GM19328 (cell line): ENCODE measurements around the gene RGS11.

Experiments used
- ATAC-seq: cut with Tn5 transposase; IDR thresholded peaks from one replicate; pipeline ENCODE4 v1.9.1; 2021; ENCODE audit warnings: mild to moderate bottlenecking, moderate library complexity; ENCODE audit not compliant: unreplicated experiment

Gene RGS11

DNA sequence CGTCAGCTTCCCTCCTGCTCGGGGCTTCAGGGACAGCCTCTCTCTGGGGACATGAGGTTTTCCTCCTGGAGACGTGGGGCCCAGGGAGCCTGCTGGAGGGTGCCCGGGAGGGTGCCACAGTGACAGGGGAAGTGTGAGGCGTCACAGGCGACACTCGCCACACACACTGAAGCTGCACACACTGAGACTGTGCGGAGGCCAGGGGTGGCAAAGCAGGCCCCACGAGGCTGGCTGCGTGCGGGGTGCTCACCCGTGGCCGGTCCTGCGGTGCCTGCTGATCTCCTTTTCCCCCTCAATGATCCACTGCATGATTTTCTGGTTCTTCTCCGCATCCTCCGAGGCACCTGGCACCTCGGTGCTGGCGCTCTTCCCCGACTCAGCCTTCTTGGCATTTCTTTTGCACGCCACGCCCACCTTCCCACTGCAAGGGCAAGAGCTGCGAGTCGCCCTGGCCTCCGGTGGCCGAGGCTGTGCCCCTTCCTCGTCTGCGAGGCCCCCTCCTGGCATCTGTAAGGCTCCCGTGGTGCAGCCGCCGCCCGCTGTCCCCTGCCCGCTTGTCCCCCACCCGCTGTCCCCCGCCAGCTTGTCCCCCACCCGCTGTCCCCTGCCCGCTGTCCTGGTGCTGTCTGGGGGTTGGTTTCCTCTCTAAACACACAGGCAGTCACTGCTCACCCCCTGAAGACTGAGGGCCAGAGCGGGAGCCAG is 21.2 kb upstream of the RGS11 start:
- no peak for ATAC-seq

DNA sequence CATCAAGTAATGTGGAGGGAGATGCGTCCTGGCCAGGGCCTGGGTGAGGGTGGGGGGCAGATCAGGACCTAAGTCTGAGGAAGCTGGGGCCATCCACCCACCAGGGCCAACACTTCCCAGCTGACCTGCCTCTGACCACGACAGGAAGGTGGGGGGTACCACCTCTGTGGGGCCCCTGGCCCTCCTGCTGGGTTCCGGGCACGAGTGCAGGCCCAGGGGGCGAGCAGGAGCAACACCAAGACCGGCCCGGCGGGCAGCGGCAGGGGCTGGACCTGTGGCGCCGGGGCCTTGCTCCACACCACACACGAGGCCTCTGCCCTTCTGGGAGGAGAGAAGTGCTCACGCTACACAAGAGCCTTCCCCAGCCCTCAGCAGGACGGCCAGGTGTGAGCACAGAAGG is 20.5 kb upstream of the RGS11 start:
- no peak for ATAC-seq

DNA sequence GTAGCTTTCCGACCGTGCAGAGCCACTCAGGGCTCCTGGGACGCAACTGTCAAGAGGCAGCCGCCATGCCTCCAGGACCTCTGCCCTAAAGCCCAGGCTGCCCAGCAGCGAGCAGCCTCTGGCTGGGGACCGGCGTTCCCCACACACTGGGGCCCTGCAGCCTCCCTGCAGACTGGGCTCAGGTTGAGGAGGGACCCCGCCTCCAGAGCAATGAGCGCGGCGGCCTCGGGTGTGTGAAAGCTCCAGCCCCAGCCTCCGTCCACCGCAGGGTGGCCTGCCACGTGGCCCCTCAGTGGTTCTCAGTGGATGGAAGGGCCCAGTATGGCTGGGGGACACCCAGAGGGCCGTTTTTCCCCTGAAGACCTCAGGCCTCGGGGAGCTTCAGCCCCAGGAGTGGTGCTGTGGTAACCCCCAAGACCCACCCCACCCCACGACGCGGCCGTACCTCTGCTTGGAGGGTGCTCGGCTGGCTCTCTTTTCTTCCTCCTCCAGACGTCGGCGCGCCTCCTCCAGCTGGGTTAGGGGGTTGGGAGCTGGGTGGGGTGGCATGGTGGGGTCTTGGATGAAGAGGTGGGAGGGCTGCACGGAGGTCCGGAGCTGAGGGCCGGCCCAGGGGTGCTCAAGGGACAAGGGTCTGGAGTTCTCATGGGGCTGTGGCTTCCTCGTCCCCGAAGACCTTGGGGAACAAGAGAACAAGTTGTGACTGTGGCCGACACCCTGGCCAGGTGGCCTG is 17.5 kb upstream of the RGS11 start:
- ATAC-seq, result no peak

DNA sequence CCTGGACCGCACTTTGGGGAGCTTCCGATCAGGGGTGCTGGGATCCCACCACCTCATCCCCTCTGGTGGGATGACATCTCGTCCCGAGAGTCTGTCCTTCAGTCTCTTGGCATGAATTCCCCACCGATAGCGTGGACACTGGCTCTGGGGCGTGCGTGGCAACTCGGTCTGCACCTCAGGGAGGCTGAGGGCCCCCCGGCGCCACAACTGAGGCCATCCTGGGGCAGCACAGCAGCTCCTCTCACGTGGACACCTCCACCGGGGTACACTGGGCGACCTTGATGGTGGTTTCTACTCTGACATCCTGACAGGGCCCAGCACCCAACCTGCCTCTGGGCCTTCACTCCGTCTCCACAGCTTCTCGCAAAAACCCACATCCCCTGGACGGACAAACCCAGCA is 15.8 kb upstream of the RGS11 start:
- no peak for ATAC-seq

- no peak for ATAC-seq
These were observed 15.1 kb upstream of the RGS11 start for GRCh38 chr16:290681-291405.

- no peak for ATAC-seq
These were observed 14.4 kb upstream of the RGS11 start for GRCh38 chr16:290015-290680.

DNA sequence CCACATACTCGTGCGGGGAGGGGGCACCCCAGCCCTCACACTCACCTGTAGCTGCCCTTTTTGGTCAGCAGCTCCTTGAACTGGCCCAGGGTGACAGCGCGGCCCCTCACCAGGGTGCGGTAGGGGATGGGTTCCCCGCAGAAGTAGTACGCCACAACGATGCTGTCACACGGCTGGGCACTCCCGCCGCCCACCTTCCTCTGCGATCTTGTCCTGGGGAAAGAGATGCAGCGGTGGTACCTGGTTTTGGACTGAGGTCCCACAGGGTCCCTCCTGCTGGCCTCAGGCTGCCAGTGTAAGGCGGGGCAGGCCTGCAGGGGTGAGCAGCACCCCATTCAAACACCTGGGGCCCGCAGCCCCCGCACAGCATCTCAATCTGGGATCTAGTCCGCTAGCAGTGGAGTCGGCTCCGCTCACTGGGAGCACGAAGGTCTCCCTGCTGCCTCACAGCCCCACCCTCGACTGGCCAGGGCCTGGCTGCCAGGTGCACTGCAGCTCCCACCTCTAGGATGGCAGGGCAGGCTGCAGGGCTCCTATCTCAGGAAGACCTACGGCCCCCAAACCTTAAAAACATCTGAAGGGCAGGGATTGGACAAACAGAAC is 13.8 kb upstream of the RGS11 start:
- ATAC-seq, result no peak

DNA sequence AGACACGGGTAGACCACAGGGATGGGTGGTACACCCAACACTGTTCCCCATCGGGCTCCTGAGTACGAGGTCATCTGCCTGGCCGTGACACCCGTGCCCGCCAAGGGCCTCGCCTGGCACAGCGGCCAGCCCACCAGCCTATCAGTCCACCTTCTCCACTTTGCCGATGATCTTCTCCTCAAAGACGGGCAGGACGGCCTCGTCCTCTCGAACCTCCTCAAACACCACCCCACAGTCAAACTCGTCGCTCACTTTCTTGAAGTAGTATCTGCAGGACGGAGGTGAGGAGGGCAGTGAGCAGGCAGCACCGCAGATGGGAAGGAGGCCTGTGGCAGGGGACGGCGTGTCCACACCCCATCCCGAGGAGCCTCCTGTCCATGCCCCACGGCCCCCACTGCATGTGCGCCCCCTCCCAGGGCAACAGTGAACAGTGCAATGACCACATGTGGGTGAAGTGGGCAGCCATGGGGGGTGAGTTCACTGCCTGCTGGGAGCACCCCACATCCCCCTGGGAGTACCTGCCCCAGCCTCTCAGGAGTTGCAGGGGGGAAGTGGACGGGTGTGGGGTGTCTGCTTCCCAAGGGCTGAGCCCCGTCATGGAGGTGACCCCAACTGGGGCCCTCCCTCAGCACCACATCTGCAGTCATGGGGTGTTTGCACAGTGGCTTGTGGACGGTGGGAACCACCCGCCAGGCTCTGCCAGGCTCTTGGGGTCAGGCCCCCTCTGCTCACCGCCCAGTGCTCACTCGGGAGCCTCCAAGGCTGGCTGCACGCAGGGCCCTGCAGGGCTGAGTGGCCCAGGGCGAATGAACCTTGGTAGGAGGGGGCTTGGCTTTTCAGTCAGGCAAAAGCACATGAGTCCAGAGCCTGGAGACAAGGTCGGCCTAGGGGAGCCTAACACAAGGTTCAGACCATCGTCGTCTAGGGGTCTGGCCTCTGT is 12.5 kb upstream of the RGS11 start:
- ATAC-seq, result no peak

- no peak for ATAC-seq
These were observed 11.6 kb upstream of the RGS11 start for GRCh38 chr16:287298-287811.

- no peak for ATAC-seq
These were observed 10.9 kb upstream of the RGS11 start for GRCh38 chr16:286491-287297.

GRCh38 chr16:285146-286055 is 9.7 kb upstream of the RGS11 start:
- ATAC-seq, result no peak

- no peak for ATAC-seq
These were observed 8.7 kb upstream of the RGS11 start for GRCh38 chr16:284204-285120.

DNA sequence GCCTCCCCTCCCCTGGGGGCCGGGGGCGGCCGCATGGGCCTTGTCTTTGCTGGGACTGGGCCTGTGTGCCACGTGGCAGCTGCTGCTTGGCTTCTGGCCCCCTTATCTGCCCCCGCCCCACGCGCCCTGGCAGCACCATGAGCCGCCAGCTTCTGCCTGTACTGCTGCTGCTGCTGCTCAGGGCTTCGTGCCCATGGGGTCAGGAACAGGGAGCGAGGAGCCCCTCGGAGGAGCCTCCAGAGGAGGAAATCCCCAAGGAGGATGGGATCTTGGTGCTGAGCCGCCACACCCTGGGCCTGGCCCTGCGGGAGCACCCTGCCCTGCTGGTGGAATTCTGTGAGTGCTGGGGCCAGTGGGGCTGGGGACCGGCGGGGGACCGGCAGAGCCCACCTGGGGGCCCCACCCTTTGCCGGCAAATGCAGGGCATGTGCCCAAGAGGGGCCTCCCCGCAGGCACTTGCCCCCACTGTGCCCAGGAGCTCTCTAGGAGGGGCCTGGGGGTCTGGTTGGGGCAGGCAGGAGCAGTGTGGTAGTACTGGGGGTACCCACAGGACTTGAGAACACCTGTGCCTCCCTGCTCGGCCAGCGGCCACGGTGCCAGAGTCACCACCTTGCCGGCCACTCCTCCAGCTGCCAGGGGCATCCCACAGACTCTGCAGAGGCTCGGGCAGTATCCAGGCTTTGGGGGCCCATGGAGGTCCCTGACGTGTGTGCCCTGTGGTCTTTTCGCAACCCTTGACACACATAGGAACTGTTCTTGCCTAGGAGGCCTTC is 7.5 kb upstream of the RGS11 start, which contains the start of gene PDIA2:
Gene PDIA2 (plus strand): TSS at position 132 of the 773 bp plus-strand sequence. CDS start 6 bp downstream, at position 138.
- no peak for ATAC-seq

DNA sequence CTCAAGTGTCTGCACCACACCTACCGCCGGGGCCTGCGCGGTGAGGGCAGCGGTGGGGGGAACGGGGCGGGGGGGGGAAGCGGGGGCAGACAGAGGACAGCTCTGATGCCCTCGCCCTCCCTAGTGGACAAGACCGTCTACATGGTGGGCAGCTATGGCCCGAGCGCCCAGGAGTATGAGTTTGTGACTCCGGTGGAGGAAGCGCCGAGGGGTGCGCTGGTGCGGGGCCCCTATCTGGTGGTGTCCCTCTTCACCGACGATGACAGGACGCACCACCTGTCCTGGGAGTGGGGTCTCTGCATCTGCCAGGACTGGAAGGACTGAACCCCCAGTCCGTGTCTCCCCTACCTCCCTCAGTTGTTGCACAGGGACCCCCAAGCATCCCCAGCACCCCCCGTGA is 6.7 kb upstream of the RGS11 start:
- no peak for ATAC-seq

DNA sequence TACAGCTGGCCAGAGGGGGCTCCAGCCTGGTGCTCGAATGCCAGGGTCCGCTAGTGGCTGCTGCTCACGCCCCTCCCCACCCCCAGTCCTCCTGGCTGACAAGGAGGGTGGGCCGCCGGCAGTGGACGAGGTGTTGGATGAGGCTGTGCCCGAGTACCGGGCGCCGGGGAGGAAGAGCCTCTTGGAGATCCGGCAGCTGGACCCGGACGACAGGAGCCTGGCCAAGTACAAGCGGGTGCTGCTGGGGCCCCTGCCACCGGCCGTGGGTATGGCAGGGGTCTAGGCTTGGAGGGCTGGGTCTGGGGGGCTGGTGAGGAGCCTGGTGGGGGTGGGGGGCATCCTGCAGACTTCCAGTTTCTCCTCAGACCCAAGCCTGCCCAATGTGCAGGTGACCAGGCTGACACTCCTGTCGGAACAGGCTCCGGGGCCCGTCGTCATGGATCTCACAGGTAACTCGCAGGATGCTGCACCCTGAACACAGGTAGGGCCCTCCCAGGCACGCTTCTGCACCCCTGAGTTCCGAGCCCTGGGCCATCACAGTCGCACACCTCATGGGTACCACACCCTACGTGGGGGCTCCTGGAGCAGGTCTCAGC is 6.0 kb upstream of the RGS11 start:
- no peak for ATAC-seq
